Muscle layer of duodenum (tissue), 2 donors: ENCODE results near the gene BCKDHA.
A peak's percentile ranks its signal among the peaks of the same experiment; 100 is the strongest.

Experiments
- H3K27ac ChIP-seq: one replicate; pipeline ENCODE4 v1.7.0; 2013; ENCODE audit warnings: mild to moderate bottlenecking, low read length
- H3K27me3 ChIP-seq: one replicate; pipeline ENCODE4 v1.7.0; 2013; ENCODE audit warnings: low read depth, mild to moderate bottlenecking, control low read depth, low read length
- H3K36me3 ChIP-seq, 2 donors: one replicate each; pipeline ENCODE4 v1.7.0; 2013; ENCODE audit warnings: low read length in 2 of 2, control low read depth in 1 of 2, mild to moderate bottlenecking in 1 of 2; ENCODE audit not compliant: insufficient read depth in 2 of 2, control insufficient read depth in 1 of 2
- H3K4me1 ChIP-seq, 2 donors: one replicate each; pipeline ENCODE4 v1.7.0; 2013; ENCODE audit warnings: low read length in 2 of 2, mild to moderate bottlenecking in 2 of 2, control low read depth in 1 of 2, moderate library complexity in 1 of 2; ENCODE audit not compliant: insufficient read depth in 2 of 2, control insufficient read depth in 1 of 2
- H3K4me3 ChIP-seq, 2 donors: one replicate each; pipeline ENCODE4 v1.7.0; 2013; ENCODE audit warnings: low read length in 2 of 2, low read depth in 1 of 2, mild to moderate bottlenecking in 1 of 2
- H3K9me3 ChIP-seq, 2 donors: one replicate each; pipeline ENCODE4 v1.7.0; 2013; ENCODE audit warnings: low read length in 2 of 2, control low read depth in 1 of 2, mild to moderate bottlenecking in 1 of 2; ENCODE audit not compliant: control insufficient read depth in 1 of 2
- donor health status: healthy.

The BCKDHA gene

DNA sequence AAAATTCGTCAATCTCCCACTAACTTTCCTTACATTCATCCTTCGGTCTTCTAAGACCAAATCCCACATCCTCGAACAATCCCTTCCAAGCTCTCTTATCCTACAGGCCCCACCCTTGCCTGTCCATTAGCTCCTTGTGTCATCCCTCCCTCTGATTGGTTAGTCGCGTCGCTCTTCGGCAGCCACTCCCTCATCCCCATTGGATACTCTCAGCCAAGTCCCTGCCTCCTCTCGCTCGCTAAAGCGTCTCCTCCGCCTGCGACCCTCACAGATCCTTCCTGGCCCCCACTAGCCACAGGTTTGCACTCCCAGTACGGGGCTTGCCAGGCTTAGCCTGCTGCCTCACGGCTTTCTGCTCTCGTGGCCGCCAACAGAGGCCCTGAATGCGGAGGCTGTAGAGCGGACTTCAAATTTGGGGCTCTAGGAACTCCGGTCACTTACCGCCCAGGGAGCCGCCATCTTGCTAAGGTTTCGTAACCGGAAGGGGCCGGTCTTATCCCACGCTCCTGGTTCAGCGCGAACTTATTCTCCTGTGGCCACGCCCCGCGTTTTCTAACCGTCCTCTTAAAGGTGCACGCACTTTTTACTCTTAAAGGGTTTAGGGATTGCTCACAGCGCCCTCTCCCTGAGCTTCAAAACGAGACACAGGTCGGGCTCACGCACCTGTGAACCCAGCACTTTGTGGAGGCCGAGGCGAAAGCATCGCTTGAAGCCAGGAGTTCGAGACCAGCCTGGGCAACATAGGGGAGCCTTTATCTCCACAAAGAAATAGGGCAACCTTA is 42.0 kb downstream of the BCKDHA start, which contains the start of gene DMAC2:
TSS of gene DMAC2 (minus strand) at position 472 of the 782 bp plus-strand sequence. CDS start at position 459, 13 bp downstream.
- Histone ChIP-seq H3K36me3 (peaks cover 0 to 16% of the 10 kb centered on the region in 2 donors), H3K27ac (peak within 1 kb of the TSS; percentile 94), H3K9me3 (no peaks in the 10 kb centered on the region), H3K4me3 (peak within 1 kb of the TSS; percentile 63 to 90), H3K27me3 (no peaks in the 10 kb centered on the region), H3K4me1 (peaks cover 4 to 11% of the 10 kb centered on the region in 2 donors)

GRCh38 chr19:41441321-41441945 is 43.8 kb downstream of the BCKDHA start:
- peaks cover 4 to 11% of the 10 kb centered on the region in 2 donors for H3K4me1 ChIP-seq
- H3K36me3 ChIP-seq = peaks cover 0 to 13% of the 10 kb centered on the region in 2 donors
- no peak overlapping the region for H3K4me3 ChIP-seq
- no peaks in the 10 kb centered on the region for H3K27me3 ChIP-seq
- H3K9me3 ChIP-seq = no peaks in the 10 kb centered on the region
- H3K27ac ChIP-seq = no peak overlapping the region

DNA sequence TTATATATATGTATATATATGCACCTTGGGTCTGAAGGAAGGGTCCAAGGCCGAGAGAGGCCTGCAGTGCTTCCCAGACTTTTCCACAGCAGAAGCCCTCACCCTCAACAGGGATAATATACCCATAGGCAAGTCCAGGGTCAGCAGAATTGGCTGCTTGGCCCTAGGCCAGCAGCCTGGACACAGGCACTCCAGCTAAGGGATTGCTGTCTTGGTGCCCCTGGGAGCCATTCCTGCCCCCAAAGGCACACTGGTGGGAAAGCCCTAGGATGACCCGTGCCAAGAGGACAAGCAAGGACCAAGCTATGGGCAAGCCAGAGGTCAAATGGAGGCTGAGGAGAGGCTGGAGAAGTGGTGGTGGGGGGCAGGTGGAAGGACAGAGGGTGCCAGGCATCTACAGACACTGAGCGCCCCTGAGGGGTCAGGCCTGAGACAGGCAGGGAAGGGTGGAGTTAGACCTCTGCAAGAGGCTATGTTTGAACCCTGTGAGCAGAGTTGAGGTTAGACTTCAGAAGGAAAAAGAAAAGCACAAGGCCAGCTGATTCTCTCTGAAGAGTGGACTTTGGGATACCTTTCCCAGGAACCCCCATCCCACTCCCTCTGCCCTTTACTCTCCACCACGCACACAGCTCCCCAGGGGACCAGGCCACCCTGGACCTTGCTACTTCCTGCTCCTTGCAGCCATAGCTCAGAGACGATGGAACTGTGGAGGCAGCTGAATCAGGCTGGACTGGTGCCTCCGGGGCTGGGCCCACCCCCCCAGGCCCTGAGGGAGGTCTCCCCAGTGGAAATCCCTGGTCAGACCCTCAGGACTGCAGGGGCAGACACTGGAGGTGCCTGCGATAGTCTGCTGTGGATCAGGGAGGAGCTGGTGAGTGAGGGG is 45.1 kb downstream of the BCKDHA start, which contains the start of gene ERICH4:
TSS of gene ERICH4 (plus strand) at position 684 of the 883 bp plus-strand sequence. CDS start at position 698, 14 bp downstream.
- no peak within 1 kb of the TSS for H3K27ac ChIP-seq
- H3K27me3 ChIP-seq = no peaks in the 10 kb centered on the region
- H3K4me3 ChIP-seq = peak within 1 kb of the TSS in 1 of 2 donors; percentile 11
- H3K36me3 ChIP-seq = peaks cover 0 to 7% of the 10 kb centered on the region in 2 donors
- no peaks in the 10 kb centered on the region for H3K9me3 ChIP-seq
- H3K4me1 ChIP-seq = peaks cover 4 to 11% of the 10 kb centered on the region in 2 donors

DNA sequence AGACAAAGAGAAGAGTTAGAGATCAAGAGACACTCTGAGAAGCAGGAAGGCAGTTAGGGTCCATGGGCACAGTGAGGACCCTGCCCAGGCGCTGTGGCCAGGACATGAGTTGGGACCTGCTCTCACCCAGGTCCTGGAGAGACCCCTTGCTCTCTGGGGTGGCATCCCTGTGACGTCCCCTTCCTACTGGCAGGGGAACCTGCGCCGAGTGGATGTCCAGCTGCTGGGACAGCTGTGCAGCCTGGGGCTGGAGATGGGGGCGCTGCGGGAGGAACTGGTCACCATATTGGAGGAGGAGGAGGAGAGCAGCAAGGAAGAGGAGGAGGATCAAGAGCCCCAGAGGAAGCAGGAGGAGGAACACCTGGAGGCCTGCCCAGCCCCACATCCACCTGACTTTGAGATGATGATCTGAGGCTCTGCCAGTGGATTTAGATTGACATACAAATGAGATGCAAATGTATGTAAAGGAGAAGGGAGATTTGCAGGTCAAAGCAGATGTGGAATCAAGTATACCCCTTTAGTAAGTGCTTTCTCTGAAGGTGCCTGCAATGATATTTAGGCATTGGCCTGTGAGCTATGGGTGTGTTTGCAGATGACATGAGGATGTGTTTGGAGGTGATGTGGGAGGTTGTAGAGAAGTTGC is 46.3 kb downstream of the BCKDHA start:
- H3K4me1 ChIP-seq = peaks cover 4 to 8% of the 10 kb centered on the region in 2 donors
- H3K4me3 ChIP-seq = no peak overlapping the region
- H3K27me3 ChIP-seq = no peaks in the 10 kb centered on the region
- H3K36me3 ChIP-seq = peaks cover 0 to 3% of the 10 kb centered on the region in 2 donors
- no peak overlapping the region for H3K27ac ChIP-seq
- H3K9me3 ChIP-seq = no peaks in the 10 kb centered on the region

- Histone ChIP-seq H3K9me3 (no peaks in the 10 kb centered on the region), H3K4me3 (no peak overlapping the region), H3K36me3 (no peaks in the 10 kb centered on the region), H3K4me1 (no peaks in the 10 kb centered on the region), H3K27ac (no peak overlapping the region), H3K27me3 (no peaks in the 10 kb centered on the region)
These were observed 48.0 kb downstream of the BCKDHA start for GRCh38 chr19:41445575-41445974.

GRCh38 chr19:41447732-41448332 is 50.2 kb downstream of the BCKDHA start:
- Histone ChIP-seq H3K9me3 (no peaks in the 10 kb centered on the region), H3K27me3 (no peaks in the 10 kb centered on the region), H3K4me3 (no peak overlapping the region), H3K4me1 (no peaks in the 10 kb centered on the region), H3K27ac (no peak overlapping the region), H3K36me3 (no peaks in the 10 kb centered on the region)

DNA sequence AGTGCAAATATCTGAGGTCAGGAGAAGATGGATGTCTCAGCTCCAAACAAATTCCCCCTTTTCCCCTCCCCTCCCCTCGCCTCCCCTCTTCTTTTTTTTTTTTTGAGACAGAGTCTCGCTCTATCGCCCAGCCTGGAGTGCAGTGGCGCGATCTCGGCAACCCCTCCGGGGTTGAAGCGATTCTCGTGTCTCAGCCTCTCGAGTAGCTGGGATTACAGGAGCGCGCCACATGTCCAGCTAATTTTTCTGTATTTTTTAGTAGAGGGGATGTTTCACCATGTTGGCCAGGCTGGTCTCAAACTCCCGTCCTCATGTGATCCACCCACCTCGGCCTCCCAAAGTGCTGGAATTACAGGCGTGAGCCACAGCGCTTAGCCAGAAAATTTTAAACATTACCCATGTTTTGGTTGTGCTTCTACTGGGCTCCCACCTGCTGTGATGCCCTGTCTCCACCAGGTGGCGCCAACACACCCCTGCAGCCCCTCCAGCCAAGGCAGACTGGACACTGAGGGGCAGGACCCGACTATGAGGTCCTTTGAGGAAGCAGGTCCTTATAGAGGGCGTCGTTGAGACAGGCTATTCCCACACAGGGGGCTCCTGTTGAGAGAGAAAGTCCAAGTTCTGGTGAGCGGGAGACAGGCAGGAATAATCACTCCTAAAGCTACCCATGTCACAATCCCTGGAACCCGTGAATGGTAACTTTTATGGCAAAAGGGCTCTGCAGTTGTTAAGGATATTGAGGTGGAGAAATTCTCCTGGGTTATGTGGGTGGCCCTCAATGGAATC is 51.7 kb downstream of the BCKDHA start:
- Histone ChIP-seq H3K27me3 (no peaks in the 10 kb centered on the region), H3K9me3 (no peaks in the 10 kb centered on the region)

DNA sequence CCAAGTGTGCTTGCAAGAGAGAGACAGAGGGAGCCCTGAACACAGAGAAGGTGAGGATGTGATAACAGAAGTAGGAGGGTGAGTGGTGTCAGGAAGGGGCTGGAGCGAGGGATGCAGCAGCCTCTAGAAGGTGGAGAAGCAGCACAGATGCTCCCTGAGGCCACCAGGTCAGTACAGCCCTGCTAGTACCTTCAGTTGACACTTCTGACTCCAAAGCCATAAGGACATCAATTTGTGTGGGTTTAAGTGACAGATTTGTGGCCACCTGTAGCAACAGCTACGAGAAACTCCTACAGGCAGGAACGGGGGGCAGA is 52.2 kb downstream of the BCKDHA start:
- H3K27ac ChIP-seq = no peak overlapping the region
- no peak overlapping the region for H3K4me3 ChIP-seq
- no peaks in the 10 kb centered on the region for H3K36me3 ChIP-seq
- H3K9me3 ChIP-seq = no peaks in the 10 kb centered on the region
- H3K4me1 ChIP-seq = no peaks in the 10 kb centered on the region
- H3K27me3 ChIP-seq = no peaks in the 10 kb centered on the region

More for the DNA sequence above, 51.7 kb downstream of the BCKDHA start:
- Histone ChIP-seq H3K4me3 (peak overlapping the region in 1 of 2 donors; percentile 40), H3K4me1 (no peaks in the 10 kb centered on the region), H3K36me3 (no peaks in the 10 kb centered on the region), H3K27ac (no peak overlapping the region)

GRCh38 chr19:41452584-41453275 is 55.1 kb downstream of the BCKDHA start:
- Histone ChIP-seq H3K4me3 (no peak overlapping the region), H3K4me1 (no peaks in the 10 kb centered on the region), H3K9me3 (no peaks in the 10 kb centered on the region), H3K27me3 (no peaks in the 10 kb centered on the region), H3K36me3 (no peaks in the 10 kb centered on the region), H3K27ac (no peak overlapping the region)
